Activated CD8-positive, alpha-beta memory T cell treated with anti-CD3 and anti-CD28 coated beads, Interleukin-2, amount 50 U/mL, for 24 hours (primary cell): ENCODE measurements around the gene SLC22A6.
A peak's percentile ranks its signal among the peaks of the same experiment; 100 is the strongest.

Source experiments
- DNase-seq: peaks from one replicate; pipeline ENCODE4 v3.0.0-alpha.2; 2020; ENCODE audit errors: extremely low read depth

The SLC22A6 gene, protein sequence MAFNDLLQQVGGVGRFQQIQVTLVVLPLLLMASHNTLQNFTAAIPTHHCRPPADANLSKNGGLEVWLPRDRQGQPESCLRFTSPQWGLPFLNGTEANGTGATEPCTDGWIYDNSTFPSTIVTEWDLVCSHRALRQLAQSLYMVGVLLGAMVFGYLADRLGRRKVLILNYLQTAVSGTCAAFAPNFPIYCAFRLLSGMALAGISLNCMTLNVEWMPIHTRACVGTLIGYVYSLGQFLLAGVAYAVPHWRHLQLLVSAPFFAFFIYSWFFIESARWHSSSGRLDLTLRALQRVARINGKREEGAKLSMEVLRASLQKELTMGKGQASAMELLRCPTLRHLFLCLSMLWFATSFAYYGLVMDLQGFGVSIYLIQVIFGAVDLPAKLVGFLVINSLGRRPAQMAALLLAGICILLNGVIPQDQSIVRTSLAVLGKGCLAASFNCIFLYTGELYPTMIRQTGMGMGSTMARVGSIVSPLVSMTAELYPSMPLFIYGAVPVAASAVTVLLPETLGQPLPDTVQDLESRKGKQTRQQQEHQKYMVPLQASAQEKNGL

GRCh38 chr11:62984451-62984991 lies at the start of gene SLC22A6:
TSS of gene SLC22A6 (minus strand) at chr11:62984967. CDS start at chr11:62984690, 277 bp downstream.
- no peak for DNase-seq

- no peak for DNase-seq
These were observed 47.7 kb upstream of the SLC22A6 start for GRCh38 chr11:63032457-63032856.

DNA sequence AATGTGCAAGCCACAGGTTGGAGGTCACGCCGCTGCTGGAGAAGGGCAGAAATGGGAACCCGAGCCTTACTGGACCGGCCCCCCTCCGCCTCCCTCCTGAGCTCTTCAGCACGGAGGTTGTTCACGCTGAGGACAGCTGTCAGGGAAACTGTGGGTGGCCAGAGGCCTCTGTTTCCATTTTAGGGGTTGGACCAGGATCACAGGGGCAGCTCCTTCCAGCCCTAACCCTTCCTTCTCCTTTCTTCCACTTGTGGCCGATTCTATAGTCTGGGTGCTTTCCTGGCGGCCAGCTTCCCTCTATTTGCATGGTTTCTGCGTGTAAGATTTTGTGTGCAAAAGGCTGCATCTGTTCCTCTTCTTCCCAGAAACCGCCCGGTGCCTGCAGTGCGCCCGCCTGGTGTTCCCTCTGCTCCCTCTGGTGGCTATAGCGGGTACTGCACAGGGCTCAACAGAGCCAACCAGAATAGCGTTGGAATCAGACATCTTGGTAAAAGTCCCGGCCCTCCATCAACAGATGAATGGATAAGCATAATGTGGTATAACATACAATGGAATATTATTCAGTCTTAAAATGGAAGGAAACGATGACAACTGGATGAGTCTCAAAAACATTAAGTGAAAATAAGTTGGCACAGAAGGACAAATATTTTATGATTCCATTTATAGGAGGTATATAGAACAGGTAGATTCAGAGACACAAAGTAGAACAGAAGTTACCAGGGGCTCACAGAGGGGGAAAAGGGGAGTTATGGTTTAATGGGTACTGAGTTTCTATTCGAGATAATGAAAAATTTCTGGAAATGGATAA lies 39.3 kb upstream of the SLC22A6 start:
- peak; percentile 73 for DNase-seq

- DNase-seq: no peak
These were observed 38.6 kb upstream of the SLC22A6 start for GRCh38 chr11:63023222-63023814.

DNA sequence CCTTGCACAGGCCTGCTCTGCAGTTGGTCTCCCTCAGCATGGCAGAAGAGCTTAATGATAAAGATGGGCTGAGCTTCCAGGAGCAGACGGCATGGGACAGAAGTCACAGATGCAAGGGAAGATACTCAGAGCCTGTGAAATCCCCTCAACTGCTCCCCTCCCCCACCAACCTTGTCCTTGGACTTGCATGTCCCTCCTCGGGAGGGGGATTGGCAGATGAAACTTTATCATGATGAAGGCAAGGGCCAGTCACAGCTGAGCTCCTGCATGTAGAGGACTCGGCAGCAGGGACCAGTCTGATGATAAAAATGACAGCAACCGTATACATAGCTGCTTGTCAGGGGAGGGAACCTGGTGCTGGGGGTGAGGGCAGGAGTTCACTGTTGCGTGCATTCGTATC lies 37.7 kb upstream of the SLC22A6 start:
- DNase-seq: no peak

DNA sequence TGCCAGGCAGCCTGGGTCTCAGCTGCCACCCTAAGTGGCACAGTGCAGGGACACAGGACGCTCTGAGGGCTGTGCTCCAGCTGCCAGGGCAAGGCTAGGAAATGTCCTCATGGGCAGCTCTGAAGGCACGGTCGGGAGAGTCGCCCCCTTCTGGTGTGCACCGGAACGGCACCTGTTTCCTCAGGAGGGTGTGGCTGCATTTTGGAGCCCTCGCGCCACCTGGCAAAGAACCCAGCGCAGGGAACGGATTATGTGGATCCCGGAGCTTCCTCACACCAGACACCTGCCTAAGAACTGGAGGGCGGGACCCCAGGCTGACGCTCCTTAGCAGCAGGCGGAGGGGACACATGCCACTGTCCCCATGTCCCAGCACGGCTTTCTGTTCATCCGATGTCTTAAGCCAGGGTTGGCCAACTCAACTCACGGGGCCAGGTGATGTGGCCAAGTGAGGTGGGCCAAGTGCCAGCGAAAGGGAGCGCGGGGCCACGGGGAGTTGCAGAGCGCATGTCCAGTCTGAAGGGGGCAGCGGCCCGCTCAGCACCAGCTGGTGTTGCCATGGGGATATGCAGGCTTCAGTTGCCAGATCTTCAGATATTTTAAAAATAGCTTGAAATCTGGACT lies 36.0 kb upstream of the SLC22A6 start:
- no peak for DNase-seq

- no peak for DNase-seq
These were observed 34.7 kb upstream of the SLC22A6 start for GRCh38 chr11:63019506-63019905.

DNA sequence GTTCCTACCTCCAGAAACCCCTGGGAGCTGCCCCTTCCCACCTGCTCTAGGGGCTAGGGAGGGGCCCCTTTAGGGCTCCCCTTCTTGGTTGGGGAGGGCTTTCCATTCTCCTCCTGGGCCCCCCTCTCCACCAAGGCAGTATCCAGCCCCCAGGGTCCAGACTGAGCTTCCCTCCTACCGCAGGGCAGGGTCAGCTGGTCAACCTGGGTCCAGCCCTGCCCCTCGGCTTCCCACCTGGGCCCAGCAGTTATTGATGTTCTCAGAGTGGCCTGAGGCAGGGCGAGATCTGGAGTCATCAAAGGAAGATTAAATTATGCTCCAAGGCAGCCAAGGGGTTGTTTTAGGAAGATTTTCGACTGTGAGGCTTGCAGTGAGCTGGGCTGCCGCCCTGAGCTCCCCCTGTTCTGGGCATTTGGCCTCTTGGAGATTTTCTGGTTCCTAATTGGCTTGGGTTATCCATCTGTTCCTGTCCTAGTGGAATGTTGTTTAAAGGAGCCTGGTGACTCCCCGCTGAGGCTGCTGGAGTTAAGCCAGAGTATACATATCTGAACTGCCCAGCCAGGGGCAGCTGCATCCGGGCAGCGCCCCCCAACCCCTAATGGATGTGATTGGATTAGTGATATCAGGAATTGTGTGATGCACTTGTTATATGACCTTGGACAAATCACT lies 32.7 kb upstream of the SLC22A6 start:
- no peak for DNase-seq

DNA sequence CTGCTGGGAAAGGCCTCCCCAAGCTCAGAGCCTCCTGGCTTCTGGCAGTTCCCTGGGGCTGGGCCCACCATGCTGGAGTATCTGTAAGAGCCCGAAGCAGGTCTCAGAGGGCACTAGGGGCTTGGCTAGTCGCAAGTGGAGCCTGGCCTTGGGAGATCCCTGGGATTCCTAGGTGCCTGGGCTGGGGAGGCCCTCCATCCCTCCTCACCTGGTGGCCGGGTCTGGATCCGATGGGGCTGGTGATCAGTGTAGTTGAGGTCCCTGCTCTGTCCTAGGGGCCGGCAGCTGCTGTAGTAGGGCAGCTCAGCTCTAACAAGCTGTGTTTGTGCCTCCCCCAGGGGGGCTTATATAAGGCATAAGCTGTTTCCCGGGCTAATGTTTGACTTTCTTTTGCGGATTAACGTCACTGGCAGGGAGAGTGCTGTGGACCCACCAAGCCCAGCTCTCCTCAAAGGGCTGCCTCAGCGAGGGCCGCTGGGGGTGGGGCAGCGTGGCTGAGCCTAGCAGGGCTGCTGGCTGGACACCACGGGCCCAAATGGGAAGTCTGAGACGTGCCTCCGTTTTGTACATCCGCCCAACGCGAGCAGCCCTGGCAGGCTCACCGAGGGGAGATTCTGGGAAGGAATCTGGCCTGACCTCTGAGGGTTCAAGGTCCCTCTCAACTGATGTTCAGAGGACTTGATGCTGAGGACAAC lies 30.9 kb upstream of the SLC22A6 start, which contains the start of gene SLC22A8:
Gene SLC22A8 (minus strand): TSS at position 321 of the 695 bp plus-strand sequence. CDS start 883 bp downstream, outside the sequence.
- no peak for DNase-seq

DNA sequence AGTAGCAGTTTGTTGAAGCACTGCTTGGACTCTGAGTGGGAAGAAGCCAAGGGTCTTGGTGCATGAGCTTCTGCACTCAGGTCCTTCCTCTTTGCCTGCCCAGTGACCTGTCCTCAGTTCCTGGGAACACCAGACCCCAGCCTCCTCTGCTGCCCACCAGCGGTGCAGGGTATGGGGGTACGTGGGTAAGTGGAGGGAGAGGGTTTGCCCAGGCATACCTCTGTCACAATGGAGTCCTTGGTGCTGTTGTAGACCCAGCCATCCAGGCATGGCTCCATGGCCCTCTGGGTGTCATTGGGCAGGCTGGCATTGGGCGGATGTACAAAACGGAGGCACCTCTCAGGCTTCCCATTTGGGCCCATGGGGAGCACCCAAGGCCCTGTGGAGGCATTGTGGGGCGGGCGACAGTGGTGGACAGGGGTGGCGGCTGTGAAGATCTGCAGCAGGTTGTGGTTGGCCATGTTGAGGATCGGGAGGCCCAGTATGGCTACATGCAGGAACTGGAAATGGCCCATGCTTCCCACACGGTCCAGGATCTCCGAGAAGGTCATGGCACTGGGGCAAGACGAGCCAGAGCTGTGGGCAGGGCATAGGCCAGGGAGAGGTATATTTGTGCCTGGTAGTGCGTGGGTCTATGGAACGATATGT lies 29.8 kb upstream of the SLC22A6 start:
- DNase-seq: no peak

DNA sequence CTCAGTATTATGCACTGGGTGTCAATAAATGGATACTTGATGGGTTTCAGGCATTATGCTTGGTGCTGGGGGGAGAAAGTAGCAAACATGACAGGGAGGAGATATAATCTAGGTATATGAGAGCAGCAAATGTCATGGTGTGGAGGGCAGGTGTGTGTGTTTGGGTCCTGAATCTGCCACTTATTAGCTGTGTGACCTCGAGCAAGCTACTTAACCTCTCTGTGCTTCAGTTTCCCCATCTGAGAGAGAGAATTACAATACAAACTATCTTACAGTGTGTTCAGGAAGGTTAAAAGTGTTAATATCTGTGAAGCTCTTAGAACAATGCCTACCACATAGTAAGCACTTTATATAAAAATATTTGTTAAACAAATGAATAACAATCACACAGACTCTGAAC lies 28.1 kb upstream of the SLC22A6 start:
- no peak for DNase-seq

GRCh38 chr11:63012430-63012829 lies 27.7 kb upstream of the SLC22A6 start:
- DNase-seq: no peak

- no peak for DNase-seq
These were observed 26.2 kb upstream of the SLC22A6 start for GRCh38 chr11:63010934-63011439.

GRCh38 chr11:63007920-63008319 lies 23.2 kb upstream of the SLC22A6 start:
- no peak for DNase-seq

DNA sequence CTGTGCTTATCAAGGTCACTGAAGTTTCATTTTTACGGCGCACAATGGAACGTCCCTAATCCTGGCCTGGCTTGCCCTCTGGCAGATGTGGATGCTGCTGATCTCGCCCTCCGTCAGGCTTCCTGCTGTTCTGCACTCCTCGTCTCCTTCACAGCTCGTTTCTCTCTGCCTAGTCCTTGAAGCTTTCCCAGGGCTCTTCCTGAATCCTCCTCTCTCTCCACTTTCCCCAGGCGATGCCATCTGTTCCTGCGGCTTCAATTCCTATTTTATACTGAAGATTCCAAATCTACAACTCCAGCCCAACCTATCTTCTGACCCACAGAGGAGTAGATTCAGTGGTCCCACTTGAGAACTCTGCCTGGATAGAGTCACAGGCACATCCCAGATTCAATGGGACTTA lies 16.7 kb upstream of the SLC22A6 start:
- DNase-seq: no peak

DNA sequence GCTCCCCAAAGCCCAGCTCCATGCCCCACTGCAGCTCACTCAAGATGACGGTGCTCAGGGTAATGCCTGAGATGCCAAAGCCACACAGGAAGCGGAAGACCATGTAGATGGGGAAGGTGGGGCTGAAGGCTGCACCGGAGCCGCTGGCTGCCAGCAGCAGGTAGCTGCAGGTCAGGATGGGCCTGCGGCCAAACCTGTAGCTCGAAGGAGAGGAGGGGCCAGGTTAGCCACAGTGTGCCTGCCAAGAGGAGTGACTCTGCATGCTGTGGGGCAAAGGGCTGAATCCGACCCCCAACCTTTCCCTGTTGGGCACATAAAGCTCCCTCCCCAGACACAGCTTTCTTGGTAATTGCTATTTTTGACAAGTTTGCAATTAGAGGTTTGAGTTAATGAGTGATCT lies 14.9 kb upstream of the SLC22A6 start:
- DNase-seq: no peak

DNA sequence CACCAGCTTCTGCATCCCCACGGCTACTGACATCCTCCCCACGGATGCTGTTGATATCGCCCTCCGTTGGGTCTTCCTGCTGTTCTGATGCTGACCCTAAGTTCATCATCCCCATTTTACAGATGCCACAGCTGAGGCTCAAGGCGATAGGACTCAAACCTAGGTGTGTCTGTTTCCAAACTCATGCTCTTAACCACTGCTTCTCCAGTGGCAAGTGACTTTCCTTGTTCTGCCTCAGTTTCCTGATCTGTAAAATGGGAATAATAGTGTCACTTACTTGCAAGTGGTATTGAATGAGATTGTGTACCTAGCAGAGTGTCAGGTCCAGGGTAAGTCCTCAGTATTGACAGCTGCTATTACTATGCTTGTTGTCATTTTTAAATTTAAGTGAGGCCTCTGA lies 14.4 kb upstream of the SLC22A6 start:
- no peak for DNase-seq

DNA sequence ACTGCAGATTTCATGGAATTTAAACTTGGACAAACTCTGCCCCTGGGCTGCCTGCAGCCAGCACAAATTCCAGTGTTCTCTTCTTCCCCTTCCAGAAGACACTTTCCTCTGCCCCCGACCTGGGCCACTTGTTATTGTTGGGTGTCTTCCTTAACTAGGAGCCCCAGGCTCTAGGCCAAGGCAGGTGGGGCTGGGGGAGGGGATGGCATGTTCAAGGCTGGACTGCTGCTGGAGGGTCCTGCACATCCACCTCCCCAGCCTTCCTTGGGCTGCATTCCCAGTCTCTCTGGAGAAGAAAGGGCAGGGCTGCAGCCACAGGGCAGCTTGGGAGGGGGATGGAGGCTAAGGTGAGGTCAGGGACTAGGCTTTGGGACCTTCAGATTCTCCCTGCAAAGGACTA lies 11.5 kb upstream of the SLC22A6 start:
- no peak for DNase-seq

GRCh38 chr11:62994775-62995174 lies 10.0 kb upstream of the SLC22A6 start:
- DNase-seq: no peak

DNA sequence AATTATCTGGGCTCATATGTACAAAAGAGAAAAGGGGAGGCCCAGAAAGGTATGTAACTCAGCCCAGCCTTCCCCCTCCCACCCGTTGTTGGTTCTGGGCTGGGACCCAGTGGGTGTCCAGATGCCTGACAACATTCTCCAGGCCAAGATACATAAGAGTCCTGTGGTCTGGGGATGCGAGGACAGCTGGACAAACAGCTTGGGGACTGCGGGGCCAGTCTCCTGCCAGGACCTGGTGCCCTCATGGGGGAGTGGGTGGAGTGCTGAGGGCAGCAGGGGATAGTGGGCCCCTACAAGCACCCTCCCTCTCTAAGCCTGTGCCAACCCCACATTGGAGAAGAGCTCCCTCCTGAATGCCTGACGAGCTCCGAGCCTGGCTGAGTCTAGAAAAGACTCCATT lies 3.5 kb upstream of the SLC22A6 start:
- no peak for DNase-seq
